Neural progenitor cell (in vitro differentiated cells): Measurements from ENCODE around the gene PARP16.

ENCODE experiments used
- EZH2 ChIP-seq: fragments of 200-600 bp; sonication (generic); IDR thresholded peaks from 2 replicates; pipeline ENCODE4 v1.6.1; 2017; ENCODE audit warnings: antibody characterized with exemption, mild to moderate bottlenecking, moderate library complexity
- EZH2phosphoT487 ChIP-seq: fragments of 200-600 bp; sonication (generic); IDR thresholded peaks from 2 replicates; pipeline ENCODE4 v1.6.1; 2017; ENCODE audit warnings: antibody characterized with exemption
- TF ChIP-seq, protein P1 (sequence below): fragments of 200-600 bp; sonication (generic); IDR thresholded peaks from 2 replicates; pipeline ENCODE4 v1.5.1; 2017; ENCODE audit warnings: antibody characterized with exemption, mild to moderate bottlenecking

DNA sequence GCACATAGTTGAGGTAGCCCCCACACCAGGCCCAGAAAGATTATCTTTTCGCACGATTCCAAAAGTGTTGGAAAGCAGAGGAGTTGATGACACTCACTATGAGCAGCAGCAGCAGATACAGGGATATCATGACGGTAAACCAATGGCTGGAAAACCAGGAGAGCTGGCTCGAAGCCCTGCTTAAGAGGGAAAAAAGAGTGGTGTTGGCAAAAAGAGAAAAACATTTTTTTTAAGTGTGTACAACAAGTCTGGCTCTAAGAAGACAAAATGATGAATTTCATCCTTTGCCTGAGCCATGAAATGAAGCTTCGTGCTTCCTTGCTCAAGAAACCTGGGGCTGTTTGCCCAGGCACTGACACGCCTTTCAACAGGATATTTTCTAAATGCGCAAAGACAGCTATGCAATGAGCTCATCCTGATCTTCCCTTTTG lies 27.3 kb downstream of the PARP16 start:
- TF ChIP-seq, protein P1, sequence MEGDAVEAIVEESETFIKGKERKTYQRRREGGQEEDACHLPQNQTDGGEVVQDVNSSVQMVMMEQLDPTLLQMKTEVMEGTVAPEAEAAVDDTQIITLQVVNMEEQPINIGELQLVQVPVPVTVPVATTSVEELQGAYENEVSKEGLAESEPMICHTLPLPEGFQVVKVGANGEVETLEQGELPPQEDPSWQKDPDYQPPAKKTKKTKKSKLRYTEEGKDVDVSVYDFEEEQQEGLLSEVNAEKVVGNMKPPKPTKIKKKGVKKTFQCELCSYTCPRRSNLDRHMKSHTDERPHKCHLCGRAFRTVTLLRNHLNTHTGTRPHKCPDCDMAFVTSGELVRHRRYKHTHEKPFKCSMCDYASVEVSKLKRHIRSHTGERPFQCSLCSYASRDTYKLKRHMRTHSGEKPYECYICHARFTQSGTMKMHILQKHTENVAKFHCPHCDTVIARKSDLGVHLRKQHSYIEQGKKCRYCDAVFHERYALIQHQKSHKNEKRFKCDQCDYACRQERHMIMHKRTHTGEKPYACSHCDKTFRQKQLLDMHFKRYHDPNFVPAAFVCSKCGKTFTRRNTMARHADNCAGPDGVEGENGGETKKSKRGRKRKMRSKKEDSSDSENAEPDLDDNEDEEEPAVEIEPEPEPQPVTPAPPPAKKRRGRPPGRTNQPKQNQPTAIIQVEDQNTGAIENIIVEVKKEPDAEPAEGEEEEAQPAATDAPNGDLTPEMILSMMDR: no peak
- TF ChIP-seq EZH2 (no peak), EZH2phosphoT487 (no peak)
